ENCODE measurements around the gene PAFAH1B1.
A peak's percentile ranks its signal among the peaks of the same experiment; 100 is the strongest.
"Not testable (repeated sequence)": the region's sequence is repeated elsewhere in the genome, so short reads cannot be mapped to it uniquely, and the experiment has no call there.

Gene PAFAH1B1

DNA sequence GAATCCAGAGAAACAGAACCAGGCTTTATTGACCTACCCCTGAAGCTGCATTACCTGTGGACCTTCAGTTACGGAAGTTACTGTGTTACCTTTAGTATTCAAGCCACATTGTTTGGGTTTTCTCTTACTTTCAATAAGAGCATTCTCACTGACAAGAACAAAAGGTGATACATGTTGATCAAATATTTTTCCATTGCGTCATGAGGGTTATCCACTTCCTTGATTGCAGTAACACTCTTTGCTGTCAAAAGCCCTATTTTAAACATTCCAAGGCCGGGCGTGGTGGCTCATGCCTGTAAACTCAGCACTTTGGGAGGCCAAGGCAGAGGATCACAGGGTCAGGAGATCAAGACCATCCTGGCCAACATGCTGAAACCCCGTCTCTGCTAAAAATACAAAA, 28.6 kb upstream of the PAFAH1B1 start:
- Histone ChIP-seq H3K4me1 (ENCODE audit: control insufficient read depth, insufficient read depth, low read length) (no peaks in the 10 kb centered on the region), H3K9ac (ENCODE audit: low read depth, low read length) (no peak overlapping the region), H3K9me3 (replicated peaks; ENCODE audit: low read length) (no peaks in the 10 kb centered on the region), H3K4me3 (ENCODE audit: low read length) (no peak overlapping the region), H3K36me3 (ENCODE audit: insufficient read depth, low read length) (no peaks in the 10 kb centered on the region), H3K27me3 (ENCODE audit: control insufficient read depth, insufficient read depth, low read length) (peaks cover 9% of the 10 kb centered on the region), H3K4me2 (ENCODE audit: low read length) (no peak overlapping the region)

DNA sequence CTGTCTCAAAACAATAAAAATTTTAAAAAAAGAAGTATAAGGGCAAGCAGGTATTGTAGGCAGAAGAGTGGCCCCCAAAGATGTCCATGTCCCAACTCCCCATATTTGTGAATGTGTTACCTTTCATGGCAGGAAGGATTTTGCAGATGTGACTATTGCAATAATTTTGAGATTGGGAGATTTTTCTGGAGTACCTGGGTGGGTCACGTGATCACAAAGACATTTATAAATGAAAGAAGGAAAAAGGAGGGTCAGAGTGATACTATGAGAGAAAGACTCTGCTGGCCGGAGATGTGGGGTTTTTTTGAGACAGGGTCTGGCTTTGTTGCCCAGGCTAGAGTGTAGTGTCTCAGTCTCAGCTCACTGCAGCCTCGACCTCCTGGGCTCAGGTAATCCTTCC, 27.4 kb upstream of the PAFAH1B1 start:
- Histone ChIP-seq H3K4me2 (ENCODE audit: low read length) (no peak overlapping the region), H3K36me3 (ENCODE audit: insufficient read depth, low read length) (no peaks in the 10 kb centered on the region), H3K4me3 (ENCODE audit: low read length) (no peak overlapping the region), H3K27me3 (ENCODE audit: control insufficient read depth, insufficient read depth, low read length) (peaks cover 9% of the 10 kb centered on the region), H3K4me1 (ENCODE audit: control insufficient read depth, insufficient read depth, low read length) (no peaks in the 10 kb centered on the region), H3K9ac (ENCODE audit: low read depth, low read length) (no peak overlapping the region), H3K9me3 (replicated peaks; ENCODE audit: low read length) (no peaks in the 10 kb centered on the region)

DNA sequence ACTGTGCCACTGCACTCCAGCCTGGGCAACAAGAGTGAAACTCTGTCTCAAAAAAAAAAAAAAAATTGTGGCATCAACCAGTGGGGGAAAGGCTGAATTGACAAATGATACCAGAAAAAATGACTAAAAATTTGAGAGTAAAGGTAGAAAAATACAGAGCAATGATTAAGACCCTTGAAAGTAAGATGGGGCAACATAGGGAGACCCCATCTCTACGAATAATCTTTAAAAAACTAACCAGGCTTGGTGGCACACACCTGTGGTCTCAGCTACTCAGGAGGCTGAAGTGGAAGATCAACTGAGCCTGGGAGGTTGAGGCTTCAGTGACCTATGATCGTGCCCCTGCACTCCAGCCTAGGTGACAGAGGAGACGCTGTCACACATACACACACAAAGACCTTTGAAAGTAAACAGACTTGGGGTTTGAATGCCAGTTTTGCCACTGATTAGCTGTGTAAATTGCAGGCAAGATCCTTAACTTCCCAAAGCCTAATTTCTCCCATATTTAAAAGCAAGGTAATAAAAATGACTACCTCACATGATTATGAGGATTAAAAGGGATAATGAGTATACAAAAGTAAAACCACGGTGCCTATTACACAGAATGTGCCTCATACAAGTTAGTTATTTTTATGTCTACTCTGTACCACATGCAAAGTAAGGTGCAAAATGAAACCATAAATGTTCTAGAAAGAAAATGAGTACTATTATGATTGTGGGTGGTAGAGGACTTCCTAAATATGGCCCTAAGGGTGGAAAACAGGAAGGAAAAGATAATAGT, 21.7 kb upstream of the PAFAH1B1 start:
- Histone ChIP-seq H3K9me3 (replicated peaks; ENCODE audit: low read length) (no peaks in the 10 kb centered on the region), H3K27me3 (ENCODE audit: control insufficient read depth, insufficient read depth, low read length) (peaks cover 6% of the 10 kb centered on the region), H3K36me3 (ENCODE audit: insufficient read depth, low read length) (no peaks in the 10 kb centered on the region), H3K4me3 (ENCODE audit: low read length) (no peak overlapping the region), H3K4me1 (ENCODE audit: control insufficient read depth, insufficient read depth, low read length) (no peaks in the 10 kb centered on the region), H3K9ac (ENCODE audit: low read depth, low read length) (no peak overlapping the region), H3K4me2 (ENCODE audit: low read length) (no peak overlapping the region)

DNA sequence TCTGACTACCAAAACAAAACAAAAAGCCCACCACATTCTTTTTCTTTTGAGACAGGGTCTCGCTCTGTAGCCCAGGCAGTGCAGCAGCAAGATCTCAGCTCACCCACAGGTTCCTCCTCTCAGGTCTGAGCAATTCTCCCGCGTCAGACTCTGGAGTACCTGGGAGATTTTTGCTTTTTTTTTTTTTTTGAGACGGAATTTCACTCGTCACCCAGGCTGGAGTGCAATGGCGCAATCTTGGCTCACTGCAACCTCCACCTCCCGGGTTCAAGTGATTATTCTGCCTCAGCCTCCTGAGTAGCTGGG, 21.2 kb upstream of the PAFAH1B1 start:
- not testable (repeated sequence) for H3K9ac ChIP-seq (ENCODE audit: low read depth, low read length); H3K27me3 ChIP-seq (ENCODE audit: control insufficient read depth, insufficient read depth, low read length); H3K4me1 ChIP-seq (ENCODE audit: control insufficient read depth, insufficient read depth, low read length); H3K4me2 ChIP-seq (ENCODE audit: low read length); H3K4me3 ChIP-seq (ENCODE audit: low read length); H3K36me3 ChIP-seq (ENCODE audit: insufficient read depth, low read length); H3K9me3 ChIP-seq (replicated peaks; ENCODE audit: low read length)

GRCh38 chr17:2580151-2580550, 13.3 kb upstream of the PAFAH1B1 start:
- H3K4me2 ChIP-seq (ENCODE audit: low read length): no peak overlapping the region
- H3K36me3 ChIP-seq (ENCODE audit: insufficient read depth, low read length): no peaks in the 10 kb centered on the region
- no peaks in the 10 kb centered on the region for H3K4me1 ChIP-seq (ENCODE audit: control insufficient read depth, insufficient read depth, low read length)
- H3K9me3 ChIP-seq (replicated peaks; ENCODE audit: low read length): no peaks in the 10 kb centered on the region
- H3K27me3 ChIP-seq (ENCODE audit: control insufficient read depth, insufficient read depth, low read length): peaks cover 14% of the 10 kb centered on the region
- H3K9ac ChIP-seq (ENCODE audit: low read depth, low read length): no peak overlapping the region
- H3K4me3 ChIP-seq (ENCODE audit: low read length): no peak overlapping the region

DNA sequence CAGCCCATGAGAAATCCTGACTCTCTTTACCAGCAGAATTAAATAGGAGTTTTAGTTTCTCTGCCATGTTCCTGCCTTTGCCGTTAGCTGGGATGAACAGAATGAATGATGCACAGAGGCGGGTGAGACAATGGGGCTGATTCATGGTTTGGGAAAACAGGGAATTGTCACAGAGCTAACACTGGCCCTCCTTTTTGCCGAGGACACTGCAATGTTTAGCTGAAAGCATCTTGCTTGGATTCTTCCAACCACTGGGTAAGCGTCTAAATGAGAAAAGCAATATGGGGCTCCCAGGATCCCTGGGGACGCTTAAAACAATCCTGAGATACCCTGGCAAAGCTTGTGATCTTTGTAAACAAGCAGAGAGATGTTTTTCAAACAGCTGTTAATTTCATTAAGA, 12.8 kb upstream of the PAFAH1B1 start:
- Histone ChIP-seq H3K4me1 (ENCODE audit: control insufficient read depth, insufficient read depth, low read length) (no peaks in the 10 kb centered on the region), H3K9ac (ENCODE audit: low read depth, low read length) (no peak overlapping the region), H3K4me2 (ENCODE audit: low read length) (no peak overlapping the region), H3K4me3 (ENCODE audit: low read length) (no peak overlapping the region), H3K27me3 (ENCODE audit: control insufficient read depth, insufficient read depth, low read length) (peaks cover 14% of the 10 kb centered on the region), H3K36me3 (ENCODE audit: insufficient read depth, low read length) (no peaks in the 10 kb centered on the region), H3K9me3 (replicated peaks; ENCODE audit: low read length) (no peaks in the 10 kb centered on the region)

- no peak overlapping the region for H3K4me2 ChIP-seq (ENCODE audit: low read length)
- no peak overlapping the region for H3K9ac ChIP-seq (ENCODE audit: low read depth, low read length)
- H3K36me3 ChIP-seq (ENCODE audit: insufficient read depth, low read length): no peaks in the 10 kb centered on the region
- H3K4me3 ChIP-seq (ENCODE audit: low read length): no peak overlapping the region
- no peaks in the 10 kb centered on the region for H3K4me1 ChIP-seq (ENCODE audit: control insufficient read depth, insufficient read depth, low read length)
- H3K27me3 ChIP-seq (ENCODE audit: control insufficient read depth, insufficient read depth, low read length): peaks cover 22% of the 10 kb centered on the region
- no peaks in the 10 kb centered on the region for H3K9me3 ChIP-seq (replicated peaks; ENCODE audit: low read length)
These were observed 11.0 kb upstream of the PAFAH1B1 start for GRCh38 chr17:2582493-2582892.

DNA sequence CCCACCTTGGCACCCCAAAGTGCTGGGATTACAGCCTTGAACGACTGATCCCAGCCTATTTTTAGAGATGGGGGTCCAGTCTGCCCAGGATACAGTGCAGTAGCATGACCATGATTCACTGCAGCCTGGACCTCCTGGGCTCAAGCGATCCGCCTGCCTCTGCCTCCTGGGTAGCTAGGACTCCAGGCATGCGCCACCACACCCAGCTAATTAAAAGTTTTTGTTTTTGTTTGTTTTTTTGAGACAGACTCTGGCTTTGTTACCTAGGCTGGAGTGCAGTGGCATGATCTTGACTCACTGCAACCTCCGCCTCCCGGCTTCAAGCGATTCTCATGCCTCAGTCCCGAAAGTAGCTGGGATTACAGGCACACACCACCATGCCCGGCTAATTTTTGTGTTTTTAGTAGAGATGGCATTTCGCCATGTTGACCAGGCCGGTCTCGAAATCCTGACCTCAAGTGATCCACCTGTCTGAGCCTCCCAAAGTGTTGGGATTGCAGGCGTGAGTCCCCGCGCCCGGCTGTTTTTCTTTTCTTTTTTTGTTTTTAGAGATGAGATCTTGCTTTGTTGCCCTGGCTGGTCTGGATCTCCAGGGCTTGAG, 2.3 kb upstream of the PAFAH1B1 start:
- Histone ChIP-seq H3K27me3 (ENCODE audit: control insufficient read depth, insufficient read depth, low read length) (peaks cover 11% of the 10 kb centered on the region), H3K9me3 (replicated peaks; ENCODE audit: low read length) (no peaks in the 10 kb centered on the region)

GRCh38 chr17:2593821-2594721, 617 bp downstream of the PAFAH1B1 start:
- peak overlapping the region; percentile 92 for H3K4me2 ChIP-seq (ENCODE audit: low read length)
- H3K36me3 ChIP-seq (ENCODE audit: insufficient read depth, low read length): no peaks in the 10 kb centered on the region
- peak overlapping the region; percentile 93 for H3K4me3 ChIP-seq (ENCODE audit: low read length)
- no peaks in the 10 kb centered on the region for H3K9me3 ChIP-seq (replicated peaks; ENCODE audit: low read length)
- no peaks in the 10 kb centered on the region for H3K27me3 ChIP-seq (ENCODE audit: control insufficient read depth, insufficient read depth, low read length)
- H3K9ac ChIP-seq (ENCODE audit: low read depth, low read length): peak overlapping the region; percentile 99
- H3K4me1 ChIP-seq (ENCODE audit: control insufficient read depth, insufficient read depth, low read length): peaks cover 36% of the 10 kb centered on the region

More for the DNA sequence above, 2.3 kb upstream of the PAFAH1B1 start:
- no peak overlapping the region for H3K4me2 ChIP-seq (ENCODE audit: low read length)
- H3K4me3 ChIP-seq (ENCODE audit: low read length): no peak overlapping the region
- no peak overlapping the region for H3K9ac ChIP-seq (ENCODE audit: low read depth, low read length)
- H3K4me1 ChIP-seq (ENCODE audit: control insufficient read depth, insufficient read depth, low read length): peaks cover 12% of the 10 kb centered on the region
- no peaks in the 10 kb centered on the region for H3K36me3 ChIP-seq (ENCODE audit: insufficient read depth, low read length)

- Histone ChIP-seq H3K36me3 (ENCODE audit: insufficient read depth, low read length) (no peaks in the 10 kb centered on the region), H3K9ac (ENCODE audit: low read depth, low read length) (peak overlapping the region; percentile 99), H3K4me3 (ENCODE audit: low read length) (peak overlapping the region; percentile 93), H3K9me3 (replicated peaks; ENCODE audit: low read length) (no peaks in the 10 kb centered on the region), H3K4me1 (ENCODE audit: control insufficient read depth, insufficient read depth, low read length) (peaks cover 41% of the 10 kb centered on the region), H3K27me3 (ENCODE audit: control insufficient read depth, insufficient read depth, low read length) (no peaks in the 10 kb centered on the region), H3K4me2 (ENCODE audit: low read length) (peak overlapping the region; percentile 92)
These were observed 1.5 kb downstream of the PAFAH1B1 start for GRCh38 chr17:2594722-2595599.

DNA sequence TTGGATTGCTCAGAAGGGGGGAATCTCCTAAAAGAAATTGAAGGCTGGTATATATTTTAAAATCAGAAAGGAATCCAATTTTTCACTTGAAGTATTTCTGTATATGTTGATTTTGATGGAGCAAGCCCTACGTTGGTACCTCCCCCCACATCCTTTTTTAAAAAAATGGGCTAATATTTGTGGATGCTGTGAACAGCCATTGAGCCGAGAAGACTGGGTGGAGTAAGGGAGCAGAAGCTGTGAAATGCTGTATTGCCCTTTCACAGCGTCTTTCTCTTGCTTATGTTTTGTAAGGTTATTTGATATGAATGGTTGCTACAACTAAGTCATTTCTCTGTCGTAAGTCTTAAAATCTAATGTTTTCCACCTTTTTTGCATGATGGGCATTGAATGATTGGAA, 2.3 kb downstream of the PAFAH1B1 start:
- H3K27me3 ChIP-seq (ENCODE audit: control insufficient read depth, insufficient read depth, low read length): no peaks in the 10 kb centered on the region
- H3K4me2 ChIP-seq (ENCODE audit: low read length): peak overlapping the region; percentile 92
- no peaks in the 10 kb centered on the region for H3K9me3 ChIP-seq (replicated peaks; ENCODE audit: low read length)
- H3K36me3 ChIP-seq (ENCODE audit: insufficient read depth, low read length): no peaks in the 10 kb centered on the region
- H3K4me1 ChIP-seq (ENCODE audit: control insufficient read depth, insufficient read depth, low read length): peaks cover 41% of the 10 kb centered on the region
- H3K9ac ChIP-seq (ENCODE audit: low read depth, low read length): peak overlapping the region; percentile 99
- H3K4me3 ChIP-seq (ENCODE audit: low read length): peak overlapping the region; percentile 93
